GM21447 (cell line): ENCODE results near the gene RAC3.

Experiments used
- ATAC-seq: cut with Tn5 transposase; IDR thresholded peaks from one replicate; pipeline ENCODE4 v1.9.1; 2021; ENCODE audit not compliant: unreplicated experiment

Gene RAC3

GRCh38 chr17:82065638-82066303, 34.3 kb downstream of the RAC3 start, which contains the start of gene DUS1L:
Gene DUS1L, minus strand, starts transcription at chr17:82065804. Its CDS starts 745 bp downstream, at chr17:82065059.
- ATAC-seq = no peak

- ATAC-seq = no peak
Measured at GRCh38 chr17:82070611-82071010, 39.1 kb downstream of the RAC3 start.

DNA sequence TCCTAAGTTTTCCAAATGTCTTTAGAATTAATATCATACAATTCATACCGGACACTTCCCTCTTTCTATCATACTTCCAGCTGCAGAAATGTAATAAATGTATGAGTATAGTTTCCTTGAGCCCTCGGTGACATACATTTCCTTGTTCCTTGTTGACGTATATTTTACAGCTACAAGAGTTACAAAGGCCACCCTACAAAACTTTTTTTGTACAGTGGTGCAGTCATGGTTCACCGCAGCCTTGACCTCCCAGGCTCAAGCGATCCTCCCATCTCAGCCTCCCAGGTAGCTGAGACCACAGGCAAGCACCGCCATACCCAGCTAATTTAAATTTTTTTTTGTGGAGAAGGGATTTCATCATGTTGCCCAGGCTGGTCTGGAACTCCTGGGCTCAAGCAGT, 41.3 kb downstream of the RAC3 start:
- no peak for ATAC-seq

GRCh38 chr17:82073446-82073845, 42.0 kb downstream of the RAC3 start:
- no peak for ATAC-seq

DNA sequence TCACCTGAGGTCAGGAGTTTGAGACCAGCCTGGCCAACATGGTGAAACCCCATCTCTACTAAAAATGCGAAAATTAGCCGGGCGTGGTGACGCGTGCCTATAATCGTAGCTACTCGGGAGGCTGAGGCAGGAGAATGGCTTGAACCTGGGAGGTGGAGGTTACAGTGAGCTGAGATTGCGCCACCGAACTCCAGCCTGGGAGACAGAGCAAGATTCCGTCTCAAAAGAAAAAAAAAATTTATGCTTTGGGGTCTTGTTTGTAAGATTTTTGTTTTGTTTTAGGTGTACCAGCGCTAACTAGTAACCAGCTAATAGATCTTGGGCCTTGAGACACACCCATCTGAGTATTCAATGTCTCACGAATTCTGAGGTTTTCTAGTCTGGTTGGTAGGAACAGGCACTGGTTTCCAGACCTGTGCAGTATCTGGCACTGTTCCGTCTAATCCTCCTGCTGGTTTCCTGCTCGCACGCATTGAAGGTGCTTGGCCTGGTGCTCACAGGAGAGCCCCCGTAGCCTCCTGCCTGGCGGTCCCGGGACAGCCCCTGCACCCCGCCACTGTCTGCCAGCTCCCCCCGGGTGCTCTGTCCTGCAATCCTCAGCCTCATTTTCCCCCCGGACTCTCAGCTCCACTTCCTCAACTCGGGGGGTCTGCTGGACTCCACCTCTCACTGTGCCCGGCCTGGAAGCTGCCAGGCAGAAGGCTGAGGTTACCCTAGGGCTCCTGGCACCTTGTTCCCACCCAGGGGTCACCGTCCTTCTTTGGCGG, 44.7 kb downstream of the RAC3 start:
- no peak for ATAC-seq

GRCh38 chr17:82076785-82077591, 45.5 kb downstream of the RAC3 start:
- ATAC-seq = no peak

DNA sequence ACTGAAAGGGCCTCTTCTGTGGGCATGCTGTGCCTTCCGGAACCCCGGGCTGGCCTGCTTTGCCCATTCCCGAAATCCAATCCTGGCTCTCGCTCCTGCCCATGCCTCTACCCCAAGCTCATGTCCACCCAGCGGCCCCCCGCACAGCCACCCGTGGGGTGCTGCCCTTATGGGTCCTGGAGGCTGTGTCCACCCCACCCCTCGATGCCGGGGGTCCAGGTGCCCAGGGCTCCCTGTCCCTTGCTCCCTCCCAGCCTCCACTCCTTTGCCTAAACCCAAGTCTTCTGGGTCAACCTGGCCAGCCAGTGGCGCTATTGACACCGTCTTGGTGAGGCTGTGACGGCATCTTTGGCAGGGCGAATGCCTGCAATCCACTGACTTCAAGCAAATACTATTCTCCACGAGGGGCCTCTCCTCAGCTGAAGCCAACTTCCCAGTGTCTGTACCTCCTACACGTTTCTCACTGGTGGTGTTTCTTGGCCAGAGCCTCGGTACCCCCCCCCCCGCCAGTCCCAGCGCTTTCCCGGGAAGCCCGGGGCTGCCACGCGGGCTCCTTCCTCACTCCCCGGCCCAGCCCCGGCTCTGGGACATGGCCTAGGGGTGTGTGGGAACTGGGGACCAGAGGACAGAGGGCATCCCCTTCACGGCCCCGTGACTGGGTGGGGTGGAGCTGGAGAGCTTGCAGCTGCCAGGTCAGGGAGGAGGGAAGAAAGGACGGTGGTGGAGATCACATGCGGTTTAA, 46.3 kb downstream of the RAC3 start:
- ATAC-seq = no peak

DNA sequence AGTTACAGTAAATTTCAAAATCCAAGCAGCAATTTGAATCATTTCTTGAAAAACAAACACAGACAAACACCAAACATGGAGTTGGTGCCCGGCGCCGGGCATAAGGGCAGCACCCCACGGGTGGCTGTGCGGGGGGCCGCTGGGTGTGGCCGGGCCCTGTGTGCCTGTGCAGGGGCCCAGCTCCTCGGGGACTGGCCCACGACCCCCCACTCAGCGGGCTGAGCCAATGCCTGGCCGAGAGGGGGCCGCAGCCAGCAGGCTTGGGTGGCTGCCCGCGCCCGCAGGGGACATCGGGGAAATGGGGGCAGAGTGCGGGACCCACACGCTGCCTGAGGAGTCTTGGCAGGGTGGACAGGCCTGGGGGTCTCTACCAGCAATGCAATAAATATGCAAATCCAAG, 47.0 kb downstream of the RAC3 start:
- no peak for ATAC-seq

DNA sequence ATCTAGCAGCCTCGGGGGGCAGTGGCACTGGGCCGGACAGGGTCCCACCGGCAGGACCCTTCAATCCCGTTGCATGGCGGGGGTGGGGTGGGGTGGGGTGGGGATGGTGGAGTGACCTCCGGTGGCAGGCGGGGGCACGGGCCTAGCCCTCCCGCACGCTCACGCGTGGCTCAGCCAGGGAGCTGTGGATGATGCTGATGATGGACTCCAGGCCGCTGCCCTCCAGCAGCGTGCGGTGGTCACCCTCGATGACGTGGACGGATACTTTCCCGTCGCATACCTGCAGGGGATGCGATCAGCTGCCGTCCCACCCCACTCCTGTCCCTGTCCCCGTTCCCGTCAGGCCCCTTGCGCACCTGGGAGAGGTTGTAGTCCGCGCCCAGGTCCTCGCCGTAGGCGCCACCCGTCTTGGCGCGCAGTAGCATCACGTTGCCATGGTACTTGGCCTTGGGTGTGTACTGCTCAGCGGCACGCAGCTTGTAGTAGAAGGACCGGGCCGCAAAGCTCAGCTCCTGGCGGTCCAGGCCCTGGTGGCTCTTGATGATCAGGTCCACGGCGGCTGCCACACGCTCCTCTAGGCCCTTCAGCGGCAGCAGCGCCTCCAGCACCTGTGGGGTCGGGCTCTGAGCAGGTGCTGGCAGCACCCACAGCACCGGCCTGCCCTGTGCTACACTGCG, 47.7 kb downstream of the RAC3 start:
- ATAC-seq = no peak

- ATAC-seq = no peak
Measured at GRCh38 chr17:82080048-82080788, 48.7 kb downstream of the RAC3 start.

DNA sequence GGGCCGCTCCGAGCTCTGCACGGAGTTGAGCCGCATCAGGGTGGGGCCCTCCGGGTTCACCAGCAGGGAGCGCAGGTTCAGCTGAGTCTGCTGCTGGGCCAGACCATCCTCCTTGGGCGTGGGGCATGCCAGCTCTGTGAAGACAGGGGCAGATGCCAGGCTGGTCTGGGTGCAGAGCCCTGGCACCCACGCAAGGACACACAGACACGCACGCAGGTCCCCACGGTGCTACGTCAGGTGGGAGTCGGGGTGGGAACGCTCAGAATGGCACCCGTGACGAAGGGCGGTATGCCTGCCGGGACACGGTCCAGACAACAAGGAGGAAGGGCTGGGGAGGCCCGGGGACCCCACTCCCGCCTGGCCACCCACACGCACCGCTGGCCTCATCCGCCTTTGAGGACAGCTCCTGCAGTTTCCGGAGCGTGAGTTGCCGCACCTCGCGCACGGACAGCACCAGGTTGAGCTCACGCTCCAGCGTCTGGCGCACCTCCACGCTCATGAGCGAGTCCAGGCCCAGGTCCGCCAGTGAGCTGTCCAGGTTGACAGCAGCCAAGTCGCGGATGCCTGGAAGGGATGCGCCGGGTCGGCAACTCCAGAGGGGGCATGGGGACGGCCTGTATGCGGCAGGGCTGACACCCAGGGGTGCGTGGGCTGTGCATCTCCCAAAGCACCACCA, 49.4 kb downstream of the RAC3 start:
- ATAC-seq = no peak

- no peak for ATAC-seq
Measured at GRCh38 chr17:82081546-82081945, 50.1 kb downstream of the RAC3 start.

DNA sequence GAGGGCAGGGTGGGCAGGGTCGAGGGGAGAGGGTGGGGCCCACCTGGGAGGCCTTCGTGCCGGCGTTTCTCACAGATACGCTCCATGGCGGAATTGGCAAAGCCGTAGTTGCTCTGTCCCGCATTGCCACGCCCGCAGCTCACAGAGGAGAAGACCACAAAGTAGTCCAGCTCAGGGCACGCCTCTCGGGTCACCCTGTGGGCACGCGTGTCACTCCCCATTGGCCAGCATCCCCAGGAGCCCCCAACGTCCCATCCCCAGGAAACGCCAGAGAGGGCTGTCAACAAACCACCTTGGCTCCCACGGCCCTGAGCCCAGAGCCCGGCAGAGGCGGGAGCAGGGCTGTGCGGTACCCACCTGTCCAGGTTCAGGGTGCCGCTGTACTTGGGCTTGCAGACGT, 50.5 kb downstream of the RAC3 start:
- ATAC-seq = no peak

- no peak for ATAC-seq
Measured at GRCh38 chr17:82082456-82082855, 51.0 kb downstream of the RAC3 start.

DNA sequence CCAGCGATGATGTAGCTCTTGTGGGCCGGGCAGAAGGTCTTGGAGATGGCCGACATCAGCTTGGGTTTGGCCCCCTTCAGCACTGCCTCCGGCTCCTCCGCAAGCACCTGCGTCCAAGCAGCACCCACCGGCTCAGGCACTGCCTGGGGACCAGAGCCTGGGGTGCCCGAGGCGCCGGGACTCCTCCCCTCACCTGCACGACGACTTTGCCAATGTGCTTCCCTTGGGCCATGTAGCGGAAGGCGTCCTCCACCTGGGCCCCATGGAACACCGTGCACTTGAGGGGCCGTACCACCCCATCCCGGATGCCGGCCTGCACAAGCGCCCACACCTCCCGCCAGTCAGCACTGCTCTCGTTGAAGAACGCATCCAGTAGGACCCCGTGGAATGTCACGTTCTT, 51.5 kb downstream of the RAC3 start:
- ATAC-seq = no peak
